ENCODE data around the gene C3orf49.
A peak's percentile ranks its signal among the peaks of the same experiment; 100 is the strongest.

Gene C3orf49

GRCh38 chr3:63851287-63851686 is 32.2 kb downstream of the C3orf49 start:
- DNase-seq (ENCODE audit: low spot score): no peak

GRCh38 chr3:63853106-63853505 is 34.0 kb downstream of the C3orf49 start:
- DNase-seq (ENCODE audit: low spot score): no peak

GRCh38 chr3:63855333-63855940 is 36.3 kb downstream of the C3orf49 start:
- no peak for DNase-seq (ENCODE audit: low spot score)

- DNase-seq (ENCODE audit: low spot score): no peak
These were observed 38.2 kb downstream of the C3orf49 start for GRCh38 chr3:63857311-63857710.

DNA sequence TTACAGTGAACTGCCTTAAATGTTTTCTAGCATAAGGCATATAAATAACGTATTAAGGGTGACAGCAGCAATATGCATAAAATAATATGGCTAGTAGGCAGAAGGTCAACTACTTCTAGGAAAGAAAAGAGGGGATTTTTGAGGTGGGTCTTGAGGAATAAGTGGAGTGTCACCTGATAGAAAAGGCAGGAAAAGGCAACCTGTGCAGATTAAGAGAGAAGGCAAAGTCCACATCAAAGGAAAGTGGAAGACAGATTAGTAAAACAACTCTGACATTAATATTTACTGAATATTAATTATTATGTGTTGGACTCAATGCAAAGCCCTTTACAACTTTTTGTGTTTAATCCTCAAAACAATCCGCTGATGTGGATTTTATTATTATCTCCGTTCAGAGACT is 41.7 kb downstream of the C3orf49 start:
- no peak for DNase-seq (ENCODE audit: low spot score)

DNA sequence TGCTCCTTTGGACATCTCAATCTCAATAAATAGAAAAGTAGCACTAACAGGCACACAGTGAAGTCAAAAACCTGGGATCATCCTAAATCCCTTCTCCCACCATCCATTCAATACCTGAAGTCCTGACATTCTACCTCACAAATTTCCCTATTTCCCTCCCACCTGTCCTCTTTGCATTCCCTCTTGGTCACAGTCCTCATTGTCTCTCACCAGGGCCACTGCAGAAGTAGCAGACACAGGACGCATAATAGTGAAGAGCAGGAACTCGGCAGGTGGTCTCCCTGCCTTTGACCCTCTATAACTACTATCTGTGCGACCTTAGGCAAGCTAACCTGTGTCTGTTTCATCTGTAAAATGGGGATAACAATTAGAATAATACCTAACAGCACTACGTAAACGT is 42.2 kb downstream of the C3orf49 start:
- no peak for DNase-seq (ENCODE audit: low spot score)

DNA sequence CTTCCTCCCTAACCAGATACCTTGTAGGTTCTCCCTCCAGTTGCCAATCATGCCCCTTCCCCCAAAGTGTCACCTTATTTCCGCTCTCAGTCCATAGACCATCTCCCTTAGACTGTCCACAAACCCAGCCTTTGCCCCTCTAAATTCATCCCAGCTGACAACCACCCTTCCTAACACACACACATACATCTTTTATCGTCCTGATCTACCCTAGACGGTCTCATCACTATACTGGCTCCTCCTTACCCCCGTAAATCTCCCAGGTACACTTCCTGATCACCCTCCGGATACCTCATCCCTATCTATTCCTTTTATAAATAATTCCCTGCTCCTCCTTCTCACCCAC is 43.7 kb downstream of the C3orf49 start:
- DNase-seq (ENCODE audit: low spot score): no peak

GRCh38 chr3:63863150-63864007 is 44.3 kb downstream of the C3orf49 start, which contains the start of the genes ATXN7 and THOC7:
TSS of gene ATXN7 (plus strand) at chr3:63863867. CDS start at chr3:63912599, 48,732 bp downstream.
TSS of gene THOC7 (minus strand) at chr3:63863805. CDS start at chr3:63863790, 15 bp downstream.
- peak; percentile 88 for DNase-seq (ENCODE audit: low spot score)

DNA sequence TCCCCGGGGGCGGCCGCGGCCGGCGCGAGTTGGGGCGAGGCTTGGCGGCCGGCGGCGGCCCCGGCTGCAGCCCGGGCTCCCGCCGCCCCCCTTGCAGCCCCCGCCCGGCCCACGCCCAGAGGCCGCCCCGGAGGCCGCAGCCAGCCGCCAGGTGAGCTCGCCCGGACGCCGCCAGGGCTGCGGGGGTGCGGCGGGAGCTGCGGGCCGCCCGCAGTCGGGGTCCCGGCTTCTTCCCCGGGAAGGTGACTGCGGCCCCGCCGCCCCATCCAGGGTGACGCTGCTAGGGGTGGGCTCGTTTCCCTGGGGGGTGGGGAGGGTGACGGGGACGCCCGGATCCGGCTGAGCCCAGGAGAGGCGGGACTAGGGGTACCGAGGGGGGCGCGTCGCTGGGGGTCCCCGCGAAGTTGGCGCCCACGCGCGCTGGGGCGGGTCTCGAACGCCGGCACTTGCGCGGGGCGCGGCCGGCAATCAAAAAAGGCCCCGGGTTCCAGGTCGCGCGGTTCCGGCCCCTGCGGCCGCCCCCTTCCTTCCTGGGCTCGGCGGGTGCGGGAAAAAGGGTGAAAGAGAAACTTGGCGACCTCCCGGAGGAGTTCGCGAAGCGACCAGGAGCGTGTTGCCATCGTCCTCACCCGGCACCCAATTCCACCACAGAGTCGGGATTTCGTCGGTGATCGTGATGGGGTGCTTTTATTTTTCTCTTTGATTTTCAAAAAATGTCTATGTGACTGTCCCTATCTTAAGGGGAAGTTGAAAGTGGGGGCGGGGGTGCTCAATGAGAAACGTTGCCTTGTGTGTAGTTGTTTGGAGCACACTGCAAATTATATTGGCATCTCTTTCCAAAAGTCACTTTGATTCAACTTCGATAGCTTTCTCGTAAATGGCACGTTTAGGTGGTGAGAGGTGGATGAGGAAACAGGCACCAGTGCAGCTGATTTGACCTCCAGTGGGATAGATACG is 45.2 kb downstream of the C3orf49 start:
- peak; percentile 87 for DNase-seq (ENCODE audit: low spot score)

- DNase-seq (ENCODE audit: low spot score): no peak
These were observed 45.8 kb downstream of the C3orf49 start for GRCh38 chr3:63864965-63865327.

DNA sequence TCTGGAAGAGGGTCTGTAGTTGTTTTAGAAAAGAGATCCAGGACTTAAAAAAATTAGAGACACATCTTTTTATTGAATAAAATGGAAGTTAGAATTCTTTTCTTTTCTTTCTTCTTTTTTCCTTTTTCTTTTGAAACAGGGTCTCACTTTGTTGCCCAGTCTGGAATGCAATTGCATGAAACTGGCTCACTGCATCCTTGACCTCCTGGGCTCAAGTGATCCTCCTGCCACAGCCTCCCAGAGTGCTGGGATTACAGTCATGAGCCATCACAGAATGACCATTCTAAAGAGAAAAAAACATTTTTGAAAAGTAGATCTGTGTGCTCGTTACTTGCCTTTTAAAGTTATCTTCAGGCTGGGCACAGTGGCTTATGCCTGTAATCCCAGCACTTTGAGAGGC is 48.1 kb downstream of the C3orf49 start:
- no peak for DNase-seq (ENCODE audit: low spot score)

DNA sequence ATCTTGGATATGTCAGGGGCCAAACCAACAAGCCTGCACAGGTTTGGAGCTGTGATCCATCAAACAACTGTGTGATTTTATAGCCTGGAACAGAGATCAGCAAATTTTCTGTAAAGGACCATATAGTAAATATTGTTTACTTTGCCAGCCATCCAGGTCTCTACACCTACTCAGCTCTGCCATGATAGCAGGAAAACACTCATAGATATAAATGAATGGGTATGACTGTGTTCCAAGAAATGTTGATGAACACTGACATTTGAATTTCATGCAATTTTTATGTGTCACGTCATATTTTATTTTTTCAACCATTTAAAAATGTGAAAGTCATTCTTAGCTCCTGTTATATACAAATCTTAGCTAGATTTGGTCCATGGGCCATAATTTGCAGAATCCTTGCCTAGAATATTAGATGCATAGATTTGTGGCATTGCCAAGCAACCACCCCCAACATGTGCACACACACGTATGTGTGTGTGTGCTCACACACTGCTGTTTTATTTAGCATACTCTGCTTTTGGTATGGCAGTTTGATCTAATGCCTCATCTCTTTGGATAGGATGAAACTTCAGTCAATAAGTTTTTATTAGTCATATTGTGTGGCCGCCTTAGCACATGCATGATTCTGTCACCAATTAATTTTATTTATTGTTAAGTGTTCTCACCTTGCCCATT is 51.0 kb downstream of the C3orf49 start:
- DNase-seq (ENCODE audit: low spot score): no peak

GRCh38 chr3:63870615-63871005 is 51.5 kb downstream of the C3orf49 start:
- DNase-seq (ENCODE audit: low spot score): no peak

- no peak for DNase-seq (ENCODE audit: low spot score)
These were observed 53.2 kb downstream of the C3orf49 start for GRCh38 chr3:63872135-63872924.

DNA sequence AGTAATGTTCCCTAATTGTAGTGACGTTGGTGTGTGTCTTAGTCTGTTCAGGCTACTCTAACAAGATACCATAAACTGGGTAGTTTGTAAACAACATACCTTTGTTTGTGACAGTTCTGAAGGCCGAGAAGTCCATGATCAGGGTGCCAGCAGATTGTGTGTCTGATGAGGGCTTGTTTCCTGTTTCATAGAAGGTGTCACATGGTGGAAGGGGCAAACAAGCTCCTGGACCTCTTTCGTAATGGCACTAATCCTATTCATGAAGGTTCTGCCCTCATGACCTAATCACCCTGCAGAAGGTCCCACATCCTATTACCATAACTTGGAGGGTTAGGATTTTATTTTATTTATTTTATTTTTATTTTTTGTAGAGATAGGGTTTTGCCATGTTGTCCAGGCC is 55.7 kb downstream of the C3orf49 start:
- DNase-seq (ENCODE audit: low spot score): no peak

DNA sequence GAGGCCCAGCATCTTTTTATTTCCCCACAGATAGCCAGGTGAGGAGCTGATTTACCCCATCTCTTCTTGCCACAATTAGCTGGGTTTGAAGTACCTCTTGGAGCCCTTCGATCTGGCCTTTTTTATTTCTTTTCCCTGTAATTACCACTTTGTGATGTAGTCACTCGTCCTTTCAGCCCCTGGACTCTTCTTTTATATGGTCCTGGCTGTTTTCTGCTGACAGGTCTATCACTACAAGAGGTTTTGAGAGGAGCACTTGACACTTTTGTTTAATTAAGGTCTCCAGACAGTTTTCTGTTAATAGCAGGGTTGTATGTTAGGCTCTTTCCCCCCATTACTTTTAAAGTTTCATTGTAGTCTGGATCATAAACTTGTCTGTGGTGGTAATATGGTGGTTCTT is 56.4 kb downstream of the C3orf49 start:
- DNase-seq (ENCODE audit: low spot score): no peak

DNA sequence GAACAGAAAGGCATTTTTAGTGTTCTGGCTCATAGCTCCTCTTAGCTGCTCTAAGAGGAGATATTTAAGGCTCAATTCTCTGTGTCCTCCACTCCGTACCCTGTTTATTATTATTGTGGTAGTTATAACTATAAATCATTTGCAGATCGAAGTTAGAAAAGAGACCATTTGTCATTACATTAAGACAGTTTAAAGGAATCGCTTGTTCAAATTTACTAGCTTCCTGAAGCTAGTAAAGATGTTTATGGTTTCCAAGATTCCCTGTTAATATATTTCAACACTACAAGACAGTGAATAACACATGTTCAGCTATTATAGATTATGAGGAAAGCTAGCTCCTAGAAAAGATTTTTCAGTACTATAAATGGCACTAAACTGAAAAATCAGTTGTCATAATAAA is 57.2 kb downstream of the C3orf49 start:
- no peak for DNase-seq (ENCODE audit: low spot score)

- DNase-seq (ENCODE audit: low spot score): peak; percentile 54
These were observed 58.8 kb downstream of the C3orf49 start for GRCh38 chr3:63877737-63878393.

DNA sequence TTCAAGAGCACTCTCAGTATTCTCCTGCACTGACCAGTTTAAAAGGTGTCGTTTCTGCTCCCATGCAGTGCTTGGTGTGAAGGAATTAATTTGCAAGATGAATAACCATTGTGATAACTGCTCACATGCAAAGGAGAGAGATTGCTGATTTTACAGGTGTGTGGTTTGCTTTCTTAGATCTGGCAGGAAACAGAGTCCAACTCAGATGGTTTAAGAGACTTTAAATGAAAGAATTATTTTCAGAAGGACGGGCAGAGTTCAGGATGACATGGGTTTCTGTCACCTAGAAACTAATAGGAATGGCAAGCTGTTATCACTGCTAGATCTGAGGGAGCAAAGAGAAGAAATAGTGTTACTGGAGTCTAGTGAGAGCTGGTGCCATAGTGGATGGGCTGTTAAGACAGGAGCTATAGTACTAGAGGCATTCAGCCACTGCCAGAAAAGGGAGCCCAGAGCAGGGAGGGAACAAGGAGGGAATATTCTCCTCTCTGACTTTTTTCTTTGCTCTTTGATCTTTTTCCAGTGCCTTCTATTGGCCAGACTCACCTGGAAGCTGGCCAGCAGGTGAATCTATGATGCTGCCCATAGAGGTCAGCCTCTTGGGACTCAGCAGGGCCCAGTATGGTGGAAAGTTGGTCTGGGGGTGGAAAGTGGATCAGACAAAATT is 59.4 kb downstream of the C3orf49 start:
- DNase-seq (ENCODE audit: low spot score): no peak

GRCh38 chr3:63880653-63881052 is 61.6 kb downstream of the C3orf49 start:
- no peak for DNase-seq (ENCODE audit: low spot score)
